Cardiac fibroblast (primary cell): ENCODE results near the gene EHMT1.
"Not testable (repeated sequence)": the region's sequence is repeated elsewhere in the genome, so short reads cannot be mapped to it uniquely, and the experiment has no call there.

Experiments
- DNase-seq, 2 donors: peaks; one replicate each; pipeline versions ENCODE4 v3.0.0 to v3.0.0-alpha.2; 2010; ENCODE audit warnings: low read depth in 2 of 2
- H3K4me3 ChIP-seq, 2 donors: replicated peaks in 1 of 2; 1 replicate in 1 of 2; 2 replicates in 1 of 2; pipeline ENCODE4 v1.5.1; 2011; ENCODE audit warnings: low read depth in 2 of 2, low read length in 2 of 2, mild to moderate bottlenecking in 2 of 2, moderate library complexity in 1 of 2
- CTCF ChIP-seq: IDR thresholded peaks from one replicate; pipeline ENCODE4 v1.5.1; 2011; ENCODE audit warnings: low read depth, mild to moderate bottlenecking, low read length, inconsistent platforms

Gene EHMT1

GRCh38 chr9:137707361-137707760, 88.6 kb downstream of the EHMT1 start:
- no peak for DNase-seq
- no peak for TF ChIP-seq CTCF
- no peak overlapping the region for H3K4me3 ChIP-seq

GRCh38 chr9:137708590-137709284, 89.9 kb downstream of the EHMT1 start:
- no peak for TF ChIP-seq CTCF
- no peak overlapping the region for H3K4me3 ChIP-seq
- no peak for DNase-seq

- no peak for DNase-seq
- no peak overlapping the region for H3K4me3 ChIP-seq
- no peak for TF ChIP-seq CTCF
Measured at GRCh38 chr9:137709411-137710101, 90.8 kb downstream of the EHMT1 start.

- DNase-seq: peak in 1 of 2 donors; percentile 37
- no peak for TF ChIP-seq CTCF
- no peak overlapping the region for H3K4me3 ChIP-seq
Measured at GRCh38 chr9:137710704-137711103, 91.9 kb downstream of the EHMT1 start.

GRCh38 chr9:137711678-137712105, 92.9 kb downstream of the EHMT1 start:
- TF ChIP-seq CTCF: no peak
- DNase-seq: no peak
- H3K4me3 ChIP-seq: no peak overlapping the region

GRCh38 chr9:137715321-137715720, 96.5 kb downstream of the EHMT1 start:
- no peak overlapping the region for H3K4me3 ChIP-seq
- no peak for TF ChIP-seq CTCF
- no peak for DNase-seq

GRCh38 chr9:137715866-137716693, 97.3 kb downstream of the EHMT1 start:
- DNase-seq, H3K4me3 ChIP-seq: not testable (repeated sequence)
